Epidermal melanocyte (primary cell): ENCODE data around the gene STARD3.
"Not testable (repeated sequence)": the region's sequence is repeated elsewhere in the genome, so short reads cannot be mapped to it uniquely, and the experiment has no call there.

Experiments
- DNase-seq: peaks from one replicate; pipeline ENCODE4 v3.0.0; 2011; ENCODE audit warnings: low spot score; ENCODE audit not compliant: insufficient read length

STARD3 gene

DNA sequence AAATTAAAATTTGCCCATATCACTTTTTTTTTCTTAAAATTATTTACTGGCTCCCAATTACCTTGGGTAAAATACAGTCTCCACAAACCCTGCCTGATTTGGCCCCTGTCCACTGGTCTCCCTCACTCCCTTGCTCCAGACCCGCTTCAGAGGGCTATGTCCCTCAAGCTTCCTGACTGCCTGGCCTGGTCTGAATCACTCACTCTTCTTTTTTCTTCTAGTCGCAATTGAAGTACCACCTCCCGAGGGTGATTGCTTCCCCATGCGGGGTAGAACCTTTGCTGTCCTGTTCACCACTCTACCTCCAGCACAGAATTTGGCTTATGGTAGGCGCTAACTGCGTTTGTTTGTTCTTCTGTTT lies 51.5 kb downstream of the STARD3 start:
- no peak for DNase-seq

DNA sequence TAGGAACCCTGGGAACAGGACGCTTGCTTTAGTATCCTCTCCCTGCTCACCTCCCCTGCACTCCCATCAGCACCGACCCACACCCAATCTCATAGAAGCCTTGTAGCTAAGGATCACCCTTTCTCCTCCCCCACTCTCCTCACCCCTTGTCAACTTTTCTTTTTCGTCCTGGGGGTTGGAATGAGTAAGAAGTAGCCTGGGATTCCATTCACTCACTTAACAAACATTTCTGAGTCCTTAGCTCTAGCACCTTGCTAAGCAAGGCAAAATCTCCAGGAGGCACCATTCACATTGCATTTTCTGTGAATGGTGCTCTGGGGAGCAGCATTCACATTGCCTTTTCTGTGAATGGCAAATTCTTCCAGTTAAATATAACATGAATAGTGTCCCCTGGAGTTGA lies 52.0 kb downstream of the STARD3 start:
- no peak for DNase-seq

DNA sequence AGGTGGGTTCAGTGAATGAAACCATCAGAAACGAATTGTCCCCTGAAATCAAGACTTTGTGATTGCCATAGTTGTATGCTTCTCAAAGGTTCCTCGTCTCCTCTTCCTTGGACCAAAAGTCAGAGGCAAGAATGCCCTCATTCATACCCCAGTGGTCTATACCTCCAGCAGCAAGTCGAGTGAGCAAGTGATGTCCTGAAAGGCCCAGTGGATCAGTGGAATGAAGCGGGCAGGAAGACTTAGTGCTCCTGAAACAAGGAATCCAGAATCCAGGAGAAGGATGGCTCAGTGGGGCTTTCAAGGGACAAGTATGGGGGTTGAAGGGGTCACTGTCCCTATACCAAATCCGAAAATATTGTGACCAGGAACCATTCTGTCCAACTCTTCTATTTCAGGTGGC lies 57.6 kb downstream of the STARD3 start:
- DNase-seq, result no peak

DNA sequence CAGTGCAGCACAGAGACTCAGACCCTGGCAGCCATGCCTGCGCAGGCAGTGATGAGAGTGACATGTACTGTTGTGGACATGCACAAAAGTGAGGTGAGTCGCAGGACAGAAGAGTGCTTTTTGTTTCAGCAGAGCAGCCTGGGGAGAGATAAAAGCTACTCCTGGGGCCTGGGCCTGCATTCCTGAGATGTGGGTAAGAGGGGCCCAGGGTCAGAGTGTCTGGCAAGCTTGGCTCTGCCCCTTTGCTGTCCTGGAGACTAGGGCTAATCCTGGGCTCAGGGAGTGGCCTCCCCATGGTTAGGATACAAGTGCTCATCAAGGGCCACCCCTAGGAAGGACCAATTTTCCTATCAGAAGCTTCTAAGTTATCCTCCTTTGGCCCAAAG lies 58.1 kb downstream of the STARD3 start:
- no peak for DNase-seq

DNA sequence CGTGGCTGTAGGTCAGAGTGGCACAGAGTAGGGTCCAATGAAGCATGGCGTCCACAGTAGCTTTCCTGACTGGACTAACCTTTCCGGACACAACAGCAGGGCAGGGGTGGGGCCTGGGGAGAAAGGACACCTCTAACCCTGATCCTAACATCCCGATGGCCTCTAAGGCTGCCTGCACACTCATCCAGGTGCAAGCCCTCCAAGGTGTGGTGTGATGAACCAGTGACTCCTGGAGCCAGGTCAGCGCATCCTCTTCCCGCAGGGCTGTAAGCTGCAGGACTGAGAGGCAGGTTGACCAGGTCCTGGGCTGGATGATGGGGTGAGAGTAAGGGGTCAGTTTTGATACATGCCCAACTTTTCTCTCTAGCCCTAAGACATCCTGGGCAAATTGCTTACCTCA lies 59.8 kb downstream of the STARD3 start:
- DNase-seq, result no peak

DNA sequence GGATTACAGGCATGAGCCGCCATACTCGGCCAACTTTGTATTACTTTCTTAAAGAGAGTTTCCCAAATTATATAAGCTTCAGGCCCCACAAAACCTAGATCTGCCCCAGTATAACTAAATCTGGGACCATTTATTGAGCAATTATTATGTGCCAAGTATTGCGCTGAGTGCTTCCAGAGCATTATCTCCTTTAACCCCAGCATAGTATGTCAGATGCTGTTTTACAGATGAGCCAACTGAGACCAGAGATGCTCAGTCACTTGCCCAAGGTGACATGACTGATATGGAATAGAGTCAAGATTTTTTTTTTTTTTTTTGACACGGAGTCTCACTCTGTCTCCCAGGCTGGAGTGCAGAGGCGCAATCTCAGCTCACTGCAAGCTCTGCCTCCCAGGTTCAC lies 61.0 kb downstream of the STARD3 start:
- no peak for DNase-seq

DNA sequence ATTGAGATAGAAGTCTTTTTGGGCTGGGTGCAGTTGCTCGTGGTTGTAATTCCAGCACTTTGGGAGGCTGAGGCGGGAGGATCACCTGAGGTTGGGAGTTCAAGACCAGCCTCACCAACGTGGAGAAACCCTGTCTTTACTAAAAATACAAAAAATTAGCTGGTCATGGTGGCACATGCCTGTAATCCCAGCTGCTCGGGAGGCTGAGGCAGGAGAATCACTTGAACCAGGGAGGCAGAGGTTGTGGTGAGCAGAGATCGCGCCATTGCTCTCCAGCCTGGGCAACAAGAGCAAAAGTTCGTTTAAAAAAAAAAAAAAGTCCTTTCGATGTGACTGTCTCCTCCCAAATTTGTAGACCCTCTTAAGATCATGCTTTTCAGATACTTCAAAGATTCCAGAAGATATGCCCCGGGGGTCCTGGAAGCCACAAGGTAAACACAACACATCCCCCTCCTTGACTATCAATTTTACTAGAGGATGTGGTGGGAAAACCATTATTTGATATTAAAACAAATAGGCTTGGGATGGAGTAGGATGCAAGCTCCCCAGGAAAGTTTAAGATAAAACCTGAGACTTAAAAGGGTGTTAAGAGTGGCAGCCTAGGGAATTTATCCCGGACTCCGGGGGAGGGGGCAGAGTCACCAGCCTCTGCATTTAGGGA lies 62.3 kb downstream of the STARD3 start:
- not testable (repeated sequence) for DNase-seq

DNA sequence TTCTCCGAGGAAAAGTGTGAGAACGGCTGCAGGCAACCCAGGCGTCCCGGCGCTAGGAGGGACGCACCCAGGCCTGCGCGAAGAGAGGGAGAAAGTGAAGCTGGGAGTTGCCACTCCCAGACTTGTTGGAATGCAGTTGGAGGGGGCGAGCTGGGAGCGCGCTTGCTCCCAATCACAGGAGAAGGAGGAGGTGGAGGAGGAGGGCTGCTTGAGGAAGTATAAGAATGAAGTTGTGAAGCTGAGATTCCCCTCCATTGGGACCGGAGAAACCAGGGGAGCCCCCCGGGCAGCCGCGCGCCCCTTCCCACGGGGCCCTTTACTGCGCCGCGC lies 62.8 kb downstream of the STARD3 start, which contains the start of gene ERBB2:
ERBB2 (plus strand) TSS at position 247 of the 330 bp plus-strand sequence. CDS start 175 bp downstream, outside the sequence.
- peak; percentile 78 for DNase-seq

DNA sequence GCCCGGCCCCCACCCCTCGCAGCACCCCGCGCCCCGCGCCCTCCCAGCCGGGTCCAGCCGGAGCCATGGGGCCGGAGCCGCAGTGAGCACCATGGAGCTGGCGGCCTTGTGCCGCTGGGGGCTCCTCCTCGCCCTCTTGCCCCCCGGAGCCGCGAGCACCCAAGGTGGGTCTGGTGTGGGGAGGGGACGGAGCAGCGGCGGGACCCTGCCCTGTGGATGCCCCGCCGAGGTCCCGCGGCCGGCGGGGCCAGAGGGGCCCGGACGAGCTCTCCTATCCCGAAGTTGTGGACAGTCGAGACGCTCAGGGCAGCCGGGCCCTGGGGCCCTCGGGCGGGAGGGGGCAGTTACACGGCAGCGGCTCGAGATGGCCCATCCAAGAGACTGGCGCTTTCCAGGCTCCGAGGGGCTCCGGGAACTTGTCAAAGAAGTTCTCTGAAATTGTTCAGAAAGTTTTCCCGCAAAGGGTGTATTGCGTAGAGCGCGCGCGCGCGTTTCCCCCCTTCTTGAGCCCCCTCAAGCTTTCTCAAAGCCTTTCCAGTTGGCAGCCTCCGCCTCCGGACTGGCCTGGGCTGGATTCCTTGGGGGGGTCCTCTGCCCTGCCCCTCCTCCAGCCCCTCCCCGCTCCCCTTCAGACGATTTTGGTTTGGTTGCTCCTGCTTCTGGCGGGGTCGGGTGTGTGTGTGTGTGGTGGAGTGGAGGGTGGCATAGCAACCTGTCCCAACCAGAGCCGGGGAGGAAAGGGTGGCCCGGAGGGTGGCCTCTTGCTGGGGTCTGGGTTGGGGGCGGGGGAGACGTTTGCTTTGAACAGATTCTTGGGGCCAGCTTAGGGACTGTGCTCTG lies 63.4 kb downstream of the STARD3 start:
- DNase-seq, result peak; percentile 49

DNA sequence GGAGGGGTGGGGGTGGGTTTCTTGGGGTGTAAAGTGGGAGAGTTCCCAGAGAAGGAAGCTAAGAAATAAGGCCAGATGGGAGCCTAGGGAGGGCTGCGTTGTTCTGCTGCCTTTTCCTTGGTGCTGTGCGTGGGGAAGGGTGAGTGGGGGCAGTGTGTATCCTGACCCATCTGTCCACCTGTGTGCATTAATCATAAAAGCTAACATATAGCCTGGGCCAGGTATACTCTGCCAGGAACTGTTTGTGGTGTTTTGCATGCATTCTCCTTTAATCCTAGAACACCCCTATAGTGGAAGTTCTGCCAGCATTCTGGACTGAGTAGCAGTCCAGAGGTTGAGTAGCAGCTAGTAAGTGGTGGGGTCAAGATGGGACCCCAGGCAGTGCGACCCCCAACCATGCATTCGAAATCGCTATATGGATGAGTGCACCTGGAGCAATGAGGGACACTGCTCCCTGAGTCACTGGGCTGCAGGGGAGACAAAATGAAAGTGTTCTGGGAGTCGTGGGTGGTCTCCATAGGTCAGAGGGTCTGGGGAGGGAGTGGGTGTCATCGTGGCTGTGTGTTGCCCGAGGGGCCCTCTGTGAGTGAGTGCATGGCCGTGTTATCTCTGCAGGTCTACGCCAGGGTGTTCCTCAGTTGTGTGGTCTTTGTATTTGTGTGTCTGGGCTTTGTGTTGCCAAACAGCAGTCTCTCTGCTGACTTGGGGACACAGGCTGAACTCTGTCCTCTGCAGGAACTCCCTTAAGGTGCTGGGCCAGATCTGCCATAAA lies 64.3 kb downstream of the STARD3 start:
- no peak for DNase-seq

DNA sequence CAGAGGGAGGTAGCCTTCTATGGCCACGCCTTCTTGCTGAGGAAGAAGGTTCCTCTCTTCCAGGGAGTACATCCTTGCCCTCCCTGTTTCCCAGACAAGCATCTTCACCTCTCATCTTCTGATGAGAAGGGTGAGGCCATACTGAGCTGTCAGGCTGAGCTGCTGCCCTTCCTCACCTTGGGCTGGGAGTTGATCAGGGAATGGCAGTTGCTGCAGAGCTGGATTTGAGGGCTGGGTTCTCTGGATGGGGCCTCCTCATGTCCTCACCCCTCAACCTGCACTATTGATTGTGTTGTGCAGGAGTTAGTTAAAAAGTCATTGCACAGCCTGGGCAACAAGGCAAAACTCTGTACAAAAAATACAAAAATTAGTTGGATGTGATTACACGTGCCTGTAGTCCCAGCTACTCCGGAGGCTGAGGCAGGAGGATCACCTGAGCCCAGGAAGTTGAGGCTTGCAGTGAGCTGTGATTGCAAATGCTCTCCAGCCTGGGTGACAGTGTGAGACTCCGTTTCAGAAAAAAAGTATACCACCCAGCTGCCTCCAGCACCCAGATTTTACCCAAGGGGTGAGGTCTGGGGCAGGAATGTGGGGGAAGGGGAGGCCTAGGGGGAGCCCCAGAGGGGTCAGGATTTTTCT lies 65.0 kb downstream of the STARD3 start:
- no peak for DNase-seq

DNA sequence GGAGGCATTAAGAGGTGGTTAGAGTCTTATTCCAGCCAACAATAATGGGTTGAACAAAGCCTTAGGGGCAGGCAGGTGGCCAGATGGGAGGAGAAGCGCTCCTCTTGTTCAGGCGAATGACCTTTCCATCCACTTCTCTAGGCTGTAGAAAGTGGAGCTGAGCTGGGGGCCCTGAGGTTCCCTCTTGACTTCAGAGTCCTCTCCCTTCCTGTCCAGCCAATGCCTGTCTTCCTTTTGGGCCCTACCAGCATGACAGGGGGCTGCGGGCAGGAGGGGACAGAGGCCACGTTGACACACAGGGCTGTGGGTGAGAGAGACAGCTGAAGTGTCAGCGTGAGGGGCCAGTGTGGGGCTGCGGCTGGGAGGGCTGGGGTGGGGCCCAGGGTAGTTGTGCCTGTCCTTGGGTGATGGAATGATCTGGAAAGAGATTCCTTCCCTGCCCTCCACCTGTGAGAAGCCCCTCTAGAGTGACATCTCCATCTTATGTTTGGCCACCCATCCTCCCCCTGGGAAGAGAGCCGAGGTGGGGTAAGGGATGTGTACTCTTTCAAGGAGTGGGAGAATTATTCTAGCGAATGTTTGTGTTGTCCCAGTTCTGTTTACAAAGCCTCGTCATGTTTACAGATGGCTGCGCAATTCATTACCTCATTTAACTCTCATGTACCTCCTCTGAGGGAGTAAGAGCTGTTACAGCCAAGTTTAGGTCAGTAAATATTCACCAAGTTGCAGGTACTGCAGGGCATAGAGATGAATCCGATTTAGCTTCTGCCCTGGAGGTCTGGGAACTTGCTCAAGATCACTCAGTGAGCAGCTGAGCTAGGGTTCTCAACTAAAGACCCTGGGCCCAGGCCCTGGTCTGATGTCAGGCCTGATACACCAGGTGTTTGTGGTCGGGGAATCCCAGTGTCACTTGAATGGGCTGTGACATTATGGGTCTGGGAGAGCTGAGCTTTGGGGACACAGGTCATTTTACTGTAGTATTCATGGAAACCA lies 66.3 kb downstream of the STARD3 start:
- DNase-seq, result no peak

DNA sequence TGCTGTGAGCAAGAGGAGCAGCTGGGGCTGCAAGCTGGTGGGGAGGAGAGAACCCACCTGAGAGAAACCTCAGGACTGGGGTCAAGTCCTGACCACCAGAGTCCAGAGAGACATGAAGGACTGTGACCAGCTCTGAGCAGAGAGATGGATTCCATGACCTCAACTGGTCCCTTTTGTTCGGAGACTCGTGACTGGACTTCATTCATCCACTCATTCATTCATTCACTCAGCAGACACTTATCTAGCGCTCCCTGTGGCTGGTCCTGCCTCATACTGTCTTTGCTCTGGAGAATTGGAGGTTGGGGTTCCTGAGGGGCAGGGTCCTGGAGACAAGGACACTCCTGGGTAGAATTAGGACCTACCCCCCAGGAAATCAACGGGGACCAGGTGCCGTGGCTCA lies 67.0 kb downstream of the STARD3 start:
- no peak for DNase-seq

DNA sequence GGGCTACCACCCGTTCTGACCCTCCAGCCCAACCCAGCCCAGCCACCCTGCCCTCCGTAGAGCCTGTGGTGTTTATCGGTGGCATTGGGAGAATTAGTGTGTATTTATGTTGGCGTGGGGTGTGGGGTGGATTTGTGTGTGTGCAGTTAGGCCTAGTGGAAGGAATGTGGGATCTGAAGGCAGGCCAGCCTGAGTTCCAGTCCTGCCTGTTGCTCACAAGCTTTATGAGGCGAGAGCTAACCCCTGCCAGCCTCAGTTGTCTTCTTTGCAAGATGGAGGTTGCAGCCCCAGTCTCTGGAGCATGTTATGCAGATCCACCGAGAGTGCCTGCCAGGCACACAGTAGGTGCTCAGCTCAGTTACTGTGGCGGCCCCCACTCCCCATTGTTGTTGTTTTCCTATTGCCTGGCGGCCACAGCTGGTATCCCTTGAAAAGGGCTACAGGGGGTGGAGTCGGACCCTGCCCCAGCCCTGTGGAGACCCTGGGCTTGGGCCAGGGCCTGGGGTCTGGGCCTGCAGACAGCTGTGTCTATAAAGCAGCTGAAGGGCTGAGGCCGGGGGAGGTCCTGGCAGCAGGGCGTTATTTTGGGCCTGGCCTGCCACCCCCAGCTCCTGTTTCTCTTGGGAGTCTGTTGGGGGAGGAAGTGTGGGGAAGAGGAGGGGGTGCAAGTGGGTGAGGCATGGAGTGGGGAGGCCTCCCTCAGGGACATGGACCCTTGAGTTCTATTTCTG lies 68.0 kb downstream of the STARD3 start:
- no peak for DNase-seq

DNA sequence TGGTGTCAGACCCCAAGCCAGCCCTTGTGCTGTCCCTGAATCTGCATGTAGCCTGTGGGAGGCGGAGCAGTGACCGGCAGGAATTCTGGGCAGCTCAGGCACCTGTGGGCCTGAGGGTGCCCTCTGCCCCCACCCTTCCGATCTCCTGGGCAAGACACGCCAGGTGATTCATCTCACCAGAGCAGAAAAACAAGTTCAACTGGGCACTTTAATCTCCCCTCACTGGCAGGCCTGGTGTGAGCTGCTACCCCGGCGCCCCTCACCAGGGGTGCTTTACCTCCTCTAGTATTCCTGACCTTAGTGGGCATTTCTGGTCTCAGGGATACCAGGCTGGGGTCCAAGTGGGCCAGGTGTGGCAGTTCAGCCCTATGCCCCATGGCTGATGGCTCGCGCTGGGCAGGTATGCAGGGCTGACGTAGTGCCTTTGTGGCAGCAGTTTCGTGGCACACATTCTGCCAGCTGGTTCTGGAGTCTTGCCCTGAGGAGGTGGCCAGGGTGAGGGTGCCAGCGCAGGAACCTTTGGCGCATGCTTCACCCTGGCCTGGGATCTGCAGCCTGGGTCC lies 68.9 kb downstream of the STARD3 start:
- no peak for DNase-seq

DNA sequence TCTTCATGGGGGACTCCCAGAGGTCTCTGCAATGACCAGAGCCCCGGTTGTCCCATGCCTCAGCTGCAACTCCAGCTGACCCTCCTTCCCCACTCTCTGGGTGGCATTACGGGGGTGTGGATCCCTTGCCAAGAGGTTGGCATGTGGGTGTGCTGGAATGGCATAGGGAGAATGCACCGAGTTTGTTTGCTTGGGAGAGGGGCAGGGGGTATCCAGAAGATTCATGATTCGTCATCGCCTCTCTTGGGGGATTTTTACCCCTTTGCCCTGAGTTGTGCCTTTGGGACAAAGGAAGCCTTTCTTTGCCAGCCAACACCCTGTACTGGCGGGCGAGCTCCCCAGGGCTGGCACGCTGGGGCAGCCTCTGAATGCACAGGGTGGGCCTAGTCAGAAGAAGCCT lies 69.4 kb downstream of the STARD3 start:
- DNase-seq, result no peak

DNA sequence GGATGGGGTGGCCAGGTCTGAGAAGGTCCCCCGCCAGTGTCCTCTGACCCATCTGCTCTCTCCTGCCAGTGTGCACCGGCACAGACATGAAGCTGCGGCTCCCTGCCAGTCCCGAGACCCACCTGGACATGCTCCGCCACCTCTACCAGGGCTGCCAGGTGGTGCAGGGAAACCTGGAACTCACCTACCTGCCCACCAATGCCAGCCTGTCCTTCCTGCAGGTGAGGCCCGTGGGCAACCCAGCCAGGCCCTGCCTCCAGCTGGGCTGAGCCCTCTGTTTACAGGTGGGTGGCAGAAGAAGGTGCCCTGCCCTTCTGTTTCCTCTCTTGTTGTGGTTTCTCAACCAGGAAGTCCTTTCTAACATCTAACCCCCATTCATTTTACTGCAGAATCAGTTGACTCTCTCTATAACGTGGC lies 70.0 kb downstream of the STARD3 start:
- DNase-seq, result no peak

DNA sequence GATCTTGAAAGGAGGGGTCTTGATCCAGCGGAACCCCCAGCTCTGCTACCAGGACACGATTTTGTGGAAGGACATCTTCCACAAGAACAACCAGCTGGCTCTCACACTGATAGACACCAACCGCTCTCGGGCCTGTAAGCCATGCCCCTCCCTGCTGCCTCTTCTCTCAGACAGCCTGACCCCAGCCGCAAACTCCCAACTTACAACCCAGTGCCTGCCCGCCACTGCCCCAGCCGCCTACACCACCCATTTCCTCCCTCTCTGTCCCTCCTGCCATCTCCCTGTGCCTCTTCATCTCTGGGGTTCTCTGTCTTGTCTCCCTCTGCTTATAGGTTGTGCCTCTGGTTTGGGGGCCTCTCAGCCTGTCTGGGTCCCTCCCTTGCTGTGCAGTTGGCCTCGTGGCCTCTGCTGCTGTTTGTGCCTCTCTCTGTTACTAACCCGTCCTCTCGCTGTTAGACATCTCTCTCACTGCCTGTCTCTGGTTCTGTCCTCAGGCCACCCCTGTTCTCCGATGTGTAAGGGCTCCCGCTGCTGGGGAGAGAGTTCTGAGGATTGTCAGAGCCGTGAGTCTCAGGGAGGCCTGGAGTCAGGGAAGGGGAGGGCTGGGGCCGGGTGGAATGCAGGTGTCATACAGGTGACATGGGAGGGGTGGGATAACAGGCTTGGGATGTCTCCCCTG lies 72.5 kb downstream of the STARD3 start:
- DNase-seq, result no peak
